ENCODE measurements around the gene GNL3. TPM values are rescaled to one million over a fixed set of nuclear protein-coding genes. Genes with fewer than 3 reads are reported as not detected.

Gene GNL3
- total RNA-seq, 2 donors from 2014 or later = 38.2 to 136 TPM

DNA sequence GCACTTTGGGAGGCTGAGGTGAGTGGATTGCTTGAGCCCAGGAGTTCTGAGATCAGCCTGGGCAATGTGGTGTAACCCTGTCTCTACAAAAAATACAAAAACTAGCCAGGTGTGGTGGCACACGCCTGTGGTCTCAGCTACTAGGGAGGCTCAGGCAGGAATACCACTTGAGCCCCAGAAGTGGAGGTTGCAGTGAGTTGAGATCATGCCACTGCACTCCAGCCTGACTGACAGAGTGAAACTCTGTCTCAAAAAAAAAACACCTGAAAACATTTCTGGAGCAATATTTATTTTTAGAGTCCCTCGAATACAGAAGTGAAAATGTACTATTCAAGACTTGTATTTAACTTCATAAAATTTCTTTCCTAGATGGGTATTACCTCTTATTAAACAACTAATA lies 24.7 kb downstream of the GNL3 start:
- Histone ChIP-seq H3K4me1 (ENCODE audit: control insufficient read depth in 1 of 2, low read depth in 2 of 2) (peaks cover 15 to 16% of the 10 kb centered on the region in 2 donors), H3K27me3 (replicated peaks; ENCODE audit: insufficient read depth) (no peaks in the 10 kb centered on the region), H3K9me3 (no peaks in the 10 kb centered on the region), H3K27ac (no peak overlapping the region), H3K4me3 (no peak overlapping the region), H3K36me3 (peaks cover 9% of the 10 kb centered on the region)
- DNase-seq (ENCODE audit: low spot score) = no peak
- TF ChIP-seq, protein P1, sequence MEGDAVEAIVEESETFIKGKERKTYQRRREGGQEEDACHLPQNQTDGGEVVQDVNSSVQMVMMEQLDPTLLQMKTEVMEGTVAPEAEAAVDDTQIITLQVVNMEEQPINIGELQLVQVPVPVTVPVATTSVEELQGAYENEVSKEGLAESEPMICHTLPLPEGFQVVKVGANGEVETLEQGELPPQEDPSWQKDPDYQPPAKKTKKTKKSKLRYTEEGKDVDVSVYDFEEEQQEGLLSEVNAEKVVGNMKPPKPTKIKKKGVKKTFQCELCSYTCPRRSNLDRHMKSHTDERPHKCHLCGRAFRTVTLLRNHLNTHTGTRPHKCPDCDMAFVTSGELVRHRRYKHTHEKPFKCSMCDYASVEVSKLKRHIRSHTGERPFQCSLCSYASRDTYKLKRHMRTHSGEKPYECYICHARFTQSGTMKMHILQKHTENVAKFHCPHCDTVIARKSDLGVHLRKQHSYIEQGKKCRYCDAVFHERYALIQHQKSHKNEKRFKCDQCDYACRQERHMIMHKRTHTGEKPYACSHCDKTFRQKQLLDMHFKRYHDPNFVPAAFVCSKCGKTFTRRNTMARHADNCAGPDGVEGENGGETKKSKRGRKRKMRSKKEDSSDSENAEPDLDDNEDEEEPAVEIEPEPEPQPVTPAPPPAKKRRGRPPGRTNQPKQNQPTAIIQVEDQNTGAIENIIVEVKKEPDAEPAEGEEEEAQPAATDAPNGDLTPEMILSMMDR (IDR thresholded peaks at IDR 0.05) = no peak
- no peak for ATAC-seq (ENCODE audit: insufficient number of reproducible peaks, low FRiP score, low read depth)

DNA sequence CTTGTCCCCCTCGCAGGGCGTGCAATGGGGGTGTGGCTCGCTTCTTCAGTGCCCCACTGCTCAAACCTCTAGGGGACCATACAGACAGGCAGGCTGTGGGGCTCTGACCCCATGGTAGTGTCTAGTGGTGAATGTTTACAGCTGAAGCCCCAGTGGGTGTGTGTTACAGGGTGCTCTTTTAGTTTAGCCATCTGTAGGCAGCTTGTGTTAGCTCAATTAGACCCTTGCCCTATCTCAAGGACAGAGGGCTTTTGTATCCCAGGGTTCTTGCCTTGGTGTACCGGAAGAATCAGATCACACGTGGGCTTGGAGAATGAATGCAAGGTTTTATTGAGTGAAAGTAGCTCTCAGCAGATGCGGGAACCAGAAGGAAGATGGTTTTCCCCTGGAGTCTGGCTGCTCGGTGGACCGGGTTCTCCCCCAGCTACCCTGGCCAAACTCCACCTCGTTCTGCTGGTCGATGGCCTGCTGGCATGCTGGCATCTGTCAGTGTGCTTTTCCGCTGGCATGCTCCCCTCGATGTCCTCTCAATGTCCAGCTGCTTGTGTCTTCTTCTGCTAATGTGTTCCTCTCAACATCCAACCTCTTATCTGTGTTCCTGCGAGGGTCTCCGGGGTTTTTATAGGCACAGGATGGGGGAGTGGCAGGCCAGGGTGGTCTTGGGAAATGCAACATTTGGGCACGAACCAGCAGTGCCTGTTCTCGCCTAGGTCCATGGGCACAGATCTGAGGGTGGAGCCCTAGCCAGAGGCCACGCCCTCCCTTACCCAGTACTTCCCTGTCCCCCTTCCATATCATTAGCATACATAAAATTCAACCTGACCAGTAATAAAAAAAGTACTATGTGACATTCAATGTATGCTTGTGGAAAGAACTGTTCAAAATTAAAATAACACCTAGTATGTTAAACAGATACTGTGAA lies 26.7 kb downstream of the GNL3 start:
- Histone ChIP-seq H3K9me3 (no peaks in the 10 kb centered on the region), H3K36me3 (peaks cover 9% of the 10 kb centered on the region), H3K27me3 (replicated peaks; ENCODE audit: insufficient read depth) (no peaks in the 10 kb centered on the region), H3K27ac (no peak overlapping the region), H3K4me1 (ENCODE audit: control insufficient read depth in 1 of 2, low read depth in 2 of 2) (peaks cover 6 to 7% of the 10 kb centered on the region in 2 donors), H3K4me3 (no peak overlapping the region)
- DNase-seq (ENCODE audit: low spot score) (no peak), ATAC-seq (ENCODE audit: insufficient number of reproducible peaks, low FRiP score, low read depth) (no peak)
- TF ChIP-seq, protein P1 (IDR thresholded peaks at IDR 0.05) = no peak

DNA sequence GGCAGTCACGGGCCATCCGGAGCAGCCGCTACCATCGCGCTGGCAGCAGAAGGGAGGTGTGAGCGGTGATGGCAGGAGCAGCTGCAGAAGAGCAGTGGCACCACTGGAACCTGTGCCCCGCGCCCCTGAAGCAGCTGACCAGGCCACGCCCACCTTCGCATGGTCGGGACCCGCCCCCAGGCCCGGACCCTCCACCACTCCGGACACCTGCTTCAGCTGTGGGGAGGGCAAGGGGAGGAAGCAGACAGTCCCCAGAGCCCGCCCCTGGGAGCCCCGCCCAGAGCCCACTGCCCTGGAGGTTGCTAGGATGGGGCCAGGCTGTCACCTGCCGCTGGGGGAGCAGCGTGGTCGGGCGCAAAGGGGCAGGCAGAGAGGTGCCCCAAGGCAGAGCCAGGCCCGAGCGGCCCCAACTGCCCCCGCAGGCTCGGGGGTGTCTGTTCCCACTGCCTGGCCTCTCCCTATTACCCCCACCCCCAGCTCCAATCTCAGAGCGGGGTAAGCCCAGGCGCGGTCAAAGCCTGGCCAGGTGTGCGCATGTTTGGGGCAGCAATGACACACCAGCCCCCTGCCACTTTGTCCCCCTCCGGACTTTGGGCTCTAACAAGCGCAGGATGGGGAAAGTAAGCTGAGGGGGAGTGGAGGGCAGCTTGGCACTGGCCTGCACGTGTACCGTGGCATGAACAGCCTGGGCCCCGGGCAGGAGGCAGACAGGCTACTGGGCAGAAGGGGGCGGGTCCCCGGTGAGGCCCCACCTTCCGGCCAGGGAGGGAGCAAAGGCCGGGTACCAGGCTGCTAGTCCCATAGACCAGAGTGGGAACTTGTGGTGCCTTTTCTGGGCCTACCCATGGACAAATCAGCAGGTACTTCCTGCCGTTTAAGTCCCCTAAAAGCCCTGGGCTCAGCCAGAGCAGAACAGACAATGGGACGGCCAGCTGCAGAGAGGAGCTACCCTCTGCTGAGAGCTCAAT lies 28.8 kb downstream of the GNL3 start:
- H3K27ac ChIP-seq = no peak overlapping the region
- no peak overlapping the region for H3K4me3 ChIP-seq
- no peak for DNase-seq (ENCODE audit: low spot score)
- peaks cover 4% of the 10 kb centered on the region for H3K36me3 ChIP-seq
- TF ChIP-seq, protein P1 (IDR thresholded peaks at IDR 0.05) = no peak
- H3K4me1 ChIP-seq (ENCODE audit: control insufficient read depth in 1 of 2, low read depth in 2 of 2) = no peaks in the 10 kb centered on the region
- ATAC-seq (ENCODE audit: insufficient number of reproducible peaks, low FRiP score, low read depth) = no peak
- no peaks in the 10 kb centered on the region for H3K27me3 ChIP-seq (replicated peaks; ENCODE audit: insufficient read depth)
- H3K9me3 ChIP-seq = no peaks in the 10 kb centered on the region

DNA sequence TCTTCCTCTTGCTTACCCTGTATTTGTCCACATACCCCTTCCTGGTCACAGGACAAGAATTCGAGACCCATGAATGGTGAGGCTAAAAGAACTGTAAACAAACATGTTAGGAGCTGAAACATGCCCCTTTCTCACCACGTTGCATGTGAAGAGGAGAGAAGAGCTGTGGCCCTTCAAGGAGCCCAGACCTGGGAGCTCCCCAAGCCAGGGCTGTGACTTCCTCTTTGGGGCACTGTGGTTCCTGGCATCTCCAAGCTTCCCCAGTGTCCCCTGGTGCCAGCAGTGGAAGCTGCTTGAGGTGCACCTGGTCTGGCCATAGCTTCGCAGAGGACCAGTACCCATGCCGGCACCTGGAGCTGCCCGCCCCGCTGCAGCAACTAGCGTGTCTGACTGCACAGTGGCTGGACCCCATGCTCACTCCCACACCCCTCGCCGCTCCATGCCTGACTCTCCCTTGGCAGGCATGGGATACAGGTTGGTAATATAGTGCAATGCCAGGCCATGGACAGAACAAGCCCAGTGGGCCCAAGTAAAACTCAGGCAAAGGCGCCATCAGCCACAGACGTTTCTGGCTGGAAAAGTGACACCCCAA lies 30.0 kb downstream of the GNL3 start:
- no peak for ATAC-seq (ENCODE audit: insufficient number of reproducible peaks, low FRiP score, low read depth)
- Histone ChIP-seq H3K36me3 (peaks cover 4% of the 10 kb centered on the region), H3K9me3 (no peaks in the 10 kb centered on the region), H3K4me1 (ENCODE audit: control insufficient read depth in 1 of 2, low read depth in 2 of 2) (no peaks in the 10 kb centered on the region), H3K4me3 (no peak overlapping the region), H3K27me3 (replicated peaks; ENCODE audit: insufficient read depth) (no peaks in the 10 kb centered on the region), H3K27ac (no peak overlapping the region)
- TF ChIP-seq, protein P1 (IDR thresholded peaks at IDR 0.05) = no peak
- DNase-seq (ENCODE audit: low spot score) = no peak

Data from thoracic aorta (tissue), 2 donors.